Activated naive CD8-positive, alpha-beta T cell treated with anti-CD3 and anti-CD28 coated beads for 36 hours (primary cell): ENCODE data around the gene ALDH3B2. TPM values are rescaled to one million over a fixed set of nuclear protein-coding genes. Genes with fewer than 3 reads are reported as not detected.
A peak's percentile ranks its signal among the peaks of the same experiment; 100 is the strongest.
"Not testable (repeated sequence)": the region's sequence is repeated elsewhere in the genome, so short reads cannot be mapped to it uniquely, and the experiment has no call there.

Source experiments
- DNase-seq: peaks from one replicate; pipeline ENCODE4 v3.0.0; 2021
- H3K27ac Mint-ChIP-seq: one replicate; pipeline ENCODE4 v1.8.0; 2022; ENCODE audit warnings: mild to moderate bottlenecking, moderate library complexity, mixed read lengths
- H3K27me3 Mint-ChIP-seq: one replicate; pipeline ENCODE4 v1.8.0; 2022; ENCODE audit warnings: mild to moderate bottlenecking, mixed read lengths
- H3K36me3 Mint-ChIP-seq: one replicate; pipeline ENCODE4 v1.8.0; 2021; ENCODE audit warnings: mild to moderate bottlenecking, mixed read lengths
- H3K4me1 Mint-ChIP-seq: one replicate; pipeline ENCODE4 v1.8.0; 2021; ENCODE audit warnings: mixed read lengths
- H3K4me3 Mint-ChIP-seq: one replicate; pipeline ENCODE4 v1.8.0; 2022; ENCODE audit warnings: mild to moderate bottlenecking, moderate library complexity, mixed read lengths
- H3K9me3 Mint-ChIP-seq: one replicate; pipeline ENCODE4 v1.8.0; 2022; ENCODE audit warnings: mixed read lengths
- total RNA-seq, 2 experiments: library from RNA; stranded (reverse); gene quantifications; one replicate each; pipeline ENCODE4 v1.2.3, GENCODE V29; 2021

Gene ALDH3B2
- total RNA-seq, 2 experiments from 2014 or later: not detected

GRCh38 chr11:67670316-67671210 lies 3.9 kb downstream of the ALDH3B2 start:
- no peaks in the 10 kb centered on the region for H3K4me1 Mint-ChIP-seq
- H3K9me3 Mint-ChIP-seq: no peaks in the 10 kb centered on the region
- H3K4me3 Mint-ChIP-seq: no peak overlapping the region
- no peaks in the 10 kb centered on the region for H3K36me3 Mint-ChIP-seq
- no peaks in the 10 kb centered on the region for H3K27me3 Mint-ChIP-seq
- H3K27ac Mint-ChIP-seq: no peak overlapping the region
- no peak for DNase-seq

- no peak for DNase-seq
- Mint-ChIP-seq H3K4me3 (no peak overlapping the region), H3K9me3 (no peaks in the 10 kb centered on the region), H3K27me3 (no peaks in the 10 kb centered on the region), H3K4me1 (no peaks in the 10 kb centered on the region), H3K36me3 (no peaks in the 10 kb centered on the region), H3K27ac (no peak overlapping the region)
Observed at GRCh38 chr11:67668192-67668551, 6.3 kb downstream of the ALDH3B2 start.

- Mint-ChIP-seq H3K4me3 (no peak overlapping the region), H3K27ac (no peak overlapping the region), H3K4me1 (no peaks in the 10 kb centered on the region), H3K9me3 (no peaks in the 10 kb centered on the region), H3K36me3 (no peaks in the 10 kb centered on the region), H3K27me3 (no peaks in the 10 kb centered on the region)
- no peak for DNase-seq
Observed at GRCh38 chr11:67667490-67668191, 6.8 kb downstream of the ALDH3B2 start.

- H3K36me3 Mint-ChIP-seq: no peaks in the 10 kb centered on the region
- H3K27me3 Mint-ChIP-seq: no peaks in the 10 kb centered on the region
- no peak overlapping the region for H3K27ac Mint-ChIP-seq
- no peaks in the 10 kb centered on the region for H3K4me1 Mint-ChIP-seq
- no peaks in the 10 kb centered on the region for H3K9me3 Mint-ChIP-seq
- H3K4me3 Mint-ChIP-seq: no peak overlapping the region
- no peak for DNase-seq
Observed at GRCh38 chr11:67666676-67667489, 7.5 kb downstream of the ALDH3B2 start.

GRCh38 chr11:67666303-67666645 lies 8.1 kb downstream of the ALDH3B2 start:
- no peaks in the 10 kb centered on the region for H3K36me3 Mint-ChIP-seq
- DNase-seq: no peak
- no peaks in the 10 kb centered on the region for H3K9me3 Mint-ChIP-seq
- H3K27me3 Mint-ChIP-seq: no peaks in the 10 kb centered on the region
- no peaks in the 10 kb centered on the region for H3K4me1 Mint-ChIP-seq
- no peak overlapping the region for H3K27ac Mint-ChIP-seq
- no peak overlapping the region for H3K4me3 Mint-ChIP-seq

GRCh38 chr11:67665541-67666302 lies 8.7 kb downstream of the ALDH3B2 start:
- DNase-seq: no peak
- no peak overlapping the region for H3K4me3 Mint-ChIP-seq
- no peaks in the 10 kb centered on the region for H3K4me1 Mint-ChIP-seq
- H3K27me3 Mint-ChIP-seq: no peaks in the 10 kb centered on the region
- no peaks in the 10 kb centered on the region for H3K9me3 Mint-ChIP-seq
- no peaks in the 10 kb centered on the region for H3K36me3 Mint-ChIP-seq
- no peak overlapping the region for H3K27ac Mint-ChIP-seq

- H3K9me3 Mint-ChIP-seq: no peaks in the 10 kb centered on the region
- H3K27ac Mint-ChIP-seq: no peak overlapping the region
Observed at GRCh38 chr11:67664696-67665540, 9.5 kb downstream of the ALDH3B2 start.

GRCh38 chr11:67664213-67664585 lies 10.2 kb downstream of the ALDH3B2 start:
- no peaks in the 10 kb centered on the region for H3K27me3 Mint-ChIP-seq
- H3K4me1 Mint-ChIP-seq: no peaks in the 10 kb centered on the region
- DNase-seq: no peak
- no peaks in the 10 kb centered on the region for H3K36me3 Mint-ChIP-seq
- no peaks in the 10 kb centered on the region for H3K9me3 Mint-ChIP-seq
- H3K4me3 Mint-ChIP-seq: no peak overlapping the region
- no peak overlapping the region for H3K27ac Mint-ChIP-seq

More at GRCh38 chr11:67664696-67665540, 9.5 kb downstream of the ALDH3B2 start:
- Mint-ChIP-seq H3K4me3 (no peak overlapping the region), H3K4me1 (no peaks in the 10 kb centered on the region), H3K27me3 (no peaks in the 10 kb centered on the region), H3K36me3 (no peaks in the 10 kb centered on the region)
- DNase-seq: no peak

- H3K36me3 Mint-ChIP-seq: no peaks in the 10 kb centered on the region
- H3K27ac Mint-ChIP-seq: no peak overlapping the region
- DNase-seq: no peak
- H3K4me3 Mint-ChIP-seq: no peak overlapping the region
- H3K9me3 Mint-ChIP-seq: no peaks in the 10 kb centered on the region
- no peaks in the 10 kb centered on the region for H3K27me3 Mint-ChIP-seq
- no peaks in the 10 kb centered on the region for H3K4me1 Mint-ChIP-seq
Observed at GRCh38 chr11:67663532-67664212, 10.8 kb downstream of the ALDH3B2 start.

GRCh38 chr11:67662835-67663531 lies 11.4 kb downstream of the ALDH3B2 start:
- H3K27me3 Mint-ChIP-seq: no peaks in the 10 kb centered on the region
- no peaks in the 10 kb centered on the region for H3K4me1 Mint-ChIP-seq
- no peak overlapping the region for H3K4me3 Mint-ChIP-seq
- H3K9me3 Mint-ChIP-seq: no peaks in the 10 kb centered on the region
- peak overlapping the region; percentile 51 for H3K27ac Mint-ChIP-seq
- H3K36me3 Mint-ChIP-seq: no peaks in the 10 kb centered on the region
- no peak for DNase-seq

- Mint-ChIP-seq H3K27ac (no peak overlapping the region), H3K36me3 (no peaks in the 10 kb centered on the region), H3K9me3 (no peaks in the 10 kb centered on the region), H3K27me3 (no peaks in the 10 kb centered on the region), H3K4me1 (peaks cover 4% of the 10 kb centered on the region), H3K4me3 (no peak overlapping the region)
- DNase-seq: no peak
Observed at GRCh38 chr11:67662142-67662834, 12.1 kb downstream of the ALDH3B2 start.

- not testable (repeated sequence) for H3K4me3 Mint-ChIP-seq, H3K9me3 Mint-ChIP-seq, H3K4me1 Mint-ChIP-seq, H3K36me3 Mint-ChIP-seq, H3K27me3 Mint-ChIP-seq, DNase-seq, H3K27ac Mint-ChIP-seq
Observed at GRCh38 chr11:67660752-67661151, 13.7 kb downstream of the ALDH3B2 start.
